OCI-LY1 (cell line): Measurements from ENCODE around the gene FYN.

Experiments used
- H2AFZ ChIP-seq: fragments of 200-600 bp; sonication (generic), shearing (Covaris generic); 2 replicates; pipeline ENCODE4 v1.6.0; 2014; ENCODE audit warnings: antibody characterized with exemption, mild to moderate bottlenecking, low read length
- H3F3A ChIP-seq: fragments of 200-600 bp; sonication (generic), shearing (Covaris generic); 2 replicates; pipeline ENCODE4 v1.6.0; 2014; ENCODE audit warnings: mild to moderate bottlenecking, antibody characterized with exemption, low read length, moderate library complexity; ENCODE audit not compliant: insufficient read depth
- H3K27ac ChIP-seq: fragments of 200-600 bp; sonication (generic); 2 replicates; pipeline ENCODE4 v1.5.1; 2014; ENCODE audit warnings: low read length, mixed run types, mild to moderate bottlenecking, low read depth; ENCODE audit not compliant: poor library complexity, severe bottlenecking
- H3K27me3 ChIP-seq: fragments of 200-600 bp; sonication (generic); 2 replicates; pipeline ENCODE4 v1.6.0; 2014; ENCODE audit warnings: antibody characterized with exemption, mild to moderate bottlenecking, low read length, moderate library complexity; ENCODE audit not compliant: insufficient read depth
- H3K36me3 ChIP-seq: fragments of 200-600 bp; sonication (generic); 2 replicates; pipeline ENCODE4 v1.6.1; 2014; ENCODE audit warnings: mild to moderate bottlenecking, antibody characterized with exemption, low read length, moderate library complexity, mixed read lengths; ENCODE audit not compliant: insufficient read depth
- H3K4me1 ChIP-seq: fragments of 200-600 bp; sonication (generic); 2 replicates; pipeline ENCODE4 v1.5.1; 2014; ENCODE audit warnings: mild to moderate bottlenecking, low read length, moderate library complexity; ENCODE audit not compliant: insufficient read depth, severe bottlenecking
- H3K4me2 ChIP-seq: fragments of 200-600 bp; sonication (generic), shearing (Covaris generic); 2 replicates; pipeline ENCODE4 v1.6.1; 2014; ENCODE audit warnings: low read length
- H3K4me3 ChIP-seq: fragments of 200-600 bp; sonication (generic); 2 replicates; pipeline ENCODE4 v1.5.1; 2014; ENCODE audit warnings: low read length, low read depth, mild to moderate bottlenecking, mixed read lengths; ENCODE audit not compliant: poor library complexity, severe bottlenecking
- H3K79me2 ChIP-seq: fragments of 200-600 bp; shearing (Covaris generic); 2 replicates; pipeline ENCODE4 v1.6.1; 2016; ENCODE audit warnings: mixed run types, low read length, mixed read lengths; ENCODE audit not compliant: insufficient read depth
- H3K9ac ChIP-seq: fragments of 200-600 bp; sonication (generic), shearing (Covaris generic); 2 replicates; pipeline ENCODE4 v1.6.1; 2014; ENCODE audit warnings: mild to moderate bottlenecking, low read length, mixed read lengths
- H3K9me2 ChIP-seq: fragments of 200-600 bp; sonication (generic), shearing (Covaris generic); 2 replicates; pipeline ENCODE4 v1.6.1; 2014; ENCODE audit warnings: low read depth, mild to moderate bottlenecking, low read length, mixed read lengths
- H3K9me3 ChIP-seq: fragments of 200-600 bp; shearing (Covaris generic); 2 replicates; pipeline ENCODE4 v1.6.1; 2014; ENCODE audit warnings: low read length, mixed read lengths
- H4K20me1 ChIP-seq: fragments of 200-600 bp; sonication (generic), shearing (Covaris generic); 2 replicates; pipeline ENCODE4 v1.6.0; 2016; ENCODE audit warnings: mild to moderate bottlenecking, low read length; ENCODE audit not compliant: insufficient read depth
- CTCF ChIP-seq: fragments of 200-600 bp; sonication (generic), shearing (Covaris generic); IDR thresholded peaks from 2 replicates; pipeline ENCODE4 v1.5.1; 2017; ENCODE audit warnings: mild to moderate bottlenecking, antibody characterized with exemption, low read length, moderate library complexity, mixed read lengths
- EZH2 ChIP-seq: fragments of 200-600 bp; sonication (generic), shearing (Covaris generic); IDR thresholded peaks from 2 replicates; pipeline ENCODE4 v1.8.0; 2017; ENCODE audit warnings: borderline replicate concordance, mixed run types, mild to moderate bottlenecking, antibody characterized with exemption, low read length, moderate library complexity, mixed read lengths

FYN gene

DNA sequence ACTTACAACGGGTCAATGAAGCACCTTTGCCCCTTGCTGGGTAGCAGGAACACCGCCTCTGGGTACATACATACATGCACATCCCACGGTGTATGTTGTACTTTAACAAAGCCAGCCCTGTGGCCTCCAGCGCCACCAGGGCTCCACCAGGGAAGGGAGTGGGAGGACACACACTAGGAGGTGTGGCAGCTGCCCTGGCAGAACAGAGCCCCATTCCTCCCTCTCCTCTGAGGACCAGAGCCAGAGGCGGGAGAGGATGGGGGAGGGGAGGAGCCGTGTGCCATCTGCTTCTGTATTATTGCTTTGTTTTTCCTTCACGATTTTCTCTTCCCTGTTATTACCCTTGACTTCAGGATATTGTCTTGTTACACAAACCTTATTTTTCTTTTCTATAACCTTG lies 161.8 kb downstream of the FYN start:
- H3K4me3 ChIP-seq: no peak overlapping the region
- H3K9ac ChIP-seq: no peak overlapping the region
- H2AFZ ChIP-seq: no peak overlapping the region
- H3K4me1 ChIP-seq: no peaks in the 10 kb centered on the region
- H3K36me3 ChIP-seq: no peaks in the 10 kb centered on the region
- no peaks in the 10 kb centered on the region for H3K79me2 ChIP-seq
- H4K20me1 ChIP-seq: no peaks in the 10 kb centered on the region
- no peaks in the 10 kb centered on the region for H3F3A ChIP-seq
- no peaks in the 10 kb centered on the region for H3K9me3 ChIP-seq
- no peaks in the 10 kb centered on the region for H3K9me2 ChIP-seq
- H3K4me2 ChIP-seq: no peak overlapping the region
- no peaks in the 10 kb centered on the region for H3K27me3 ChIP-seq
- no peak overlapping the region for H3K27ac ChIP-seq
- TF ChIP-seq EZH2 (no peak), CTCF (no peak)

DNA sequence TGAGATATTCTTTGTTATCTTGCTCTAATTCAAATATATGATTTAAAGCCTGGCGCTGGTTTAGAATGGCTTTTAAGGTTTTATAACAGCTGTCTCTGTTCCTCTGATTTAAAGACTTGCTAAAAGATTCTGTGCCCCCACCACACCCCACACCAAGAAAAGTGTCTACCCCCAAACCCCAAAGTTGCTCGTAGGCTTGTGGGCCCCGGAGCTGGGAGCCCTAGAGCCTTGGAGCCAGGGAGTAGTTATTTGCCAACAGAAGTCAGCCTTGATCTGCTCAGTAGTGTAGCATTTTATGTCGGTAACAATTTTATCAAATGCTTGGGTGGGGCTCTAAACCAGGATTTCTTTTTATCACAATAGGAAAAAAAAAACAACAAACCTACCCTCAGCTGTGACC lies 162.3 kb downstream of the FYN start:
- H3K4me3 ChIP-seq: no peak overlapping the region
- no peak overlapping the region for H3K27ac ChIP-seq
- no peak overlapping the region for H3K4me2 ChIP-seq
- H3F3A ChIP-seq: no peaks in the 10 kb centered on the region
- H2AFZ ChIP-seq: no peak overlapping the region
- no peaks in the 10 kb centered on the region for H3K9me3 ChIP-seq
- no peaks in the 10 kb centered on the region for H3K4me1 ChIP-seq
- H3K36me3 ChIP-seq: no peaks in the 10 kb centered on the region
- H3K9me2 ChIP-seq: no peaks in the 10 kb centered on the region
- no peak overlapping the region for H3K9ac ChIP-seq
- H4K20me1 ChIP-seq: no peaks in the 10 kb centered on the region
- H3K79me2 ChIP-seq: no peaks in the 10 kb centered on the region
- H3K27me3 ChIP-seq: no peaks in the 10 kb centered on the region
- no peak for TF ChIP-seq EZH2
- TF ChIP-seq CTCF: no peak

DNA sequence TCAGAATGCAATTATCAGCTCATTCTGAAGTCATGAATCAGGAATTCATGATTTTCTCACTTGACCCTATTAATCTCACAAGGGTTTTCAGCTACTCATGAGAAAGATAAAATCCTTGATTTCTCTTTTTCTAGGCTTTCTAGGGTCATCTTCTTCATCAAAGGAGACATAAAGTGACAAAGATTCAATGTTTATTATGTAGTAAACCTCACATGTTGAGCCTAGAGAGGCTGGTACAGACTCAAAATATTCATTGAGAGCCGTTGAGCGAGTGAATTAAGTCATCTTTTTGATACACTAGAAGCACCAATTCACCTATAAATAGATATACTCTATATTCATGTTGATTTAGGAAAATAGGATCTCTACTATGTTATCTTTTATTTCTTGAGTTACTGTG lies 162.8 kb downstream of the FYN start:
- no peaks in the 10 kb centered on the region for H3K36me3 ChIP-seq
- no peak overlapping the region for H3K27ac ChIP-seq
- no peaks in the 10 kb centered on the region for H3K9me2 ChIP-seq
- H3K79me2 ChIP-seq: no peaks in the 10 kb centered on the region
- H3K27me3 ChIP-seq: no peaks in the 10 kb centered on the region
- no peak overlapping the region for H2AFZ ChIP-seq
- H3K4me2 ChIP-seq: peak overlapping the region; percentile 49; the same call in 1 of the 2 replicates
- H3K9ac ChIP-seq: no peak overlapping the region
- TF ChIP-seq CTCF (no peak), EZH2 (no peak)
- no peak overlapping the region for H3K4me3 ChIP-seq
- H3K4me1 ChIP-seq: no peaks in the 10 kb centered on the region
- no peaks in the 10 kb centered on the region for H4K20me1 ChIP-seq
- no peaks in the 10 kb centered on the region for H3F3A ChIP-seq
- no peaks in the 10 kb centered on the region for H3K9me3 ChIP-seq
